Endothelial cell (in vitro differentiated cells): ENCODE data around the gene KCNK7. TPM values are rescaled to one million over a fixed set of nuclear protein-coding genes. Genes with fewer than 3 reads are reported as not detected.

Source experiments
- DNase-seq: peaks from one replicate; pipeline ENCODE4 v3.0.0; 2021; ENCODE audit warnings: low spot score
- H3K27ac Mint-ChIP-seq: one replicate; pipeline ENCODE4 v1.8.0; 2021; ENCODE audit warnings: mixed read lengths, inconsistent platforms; ENCODE audit not compliant: unreplicated experiment
- H3K27me3 Mint-ChIP-seq: one replicate; pipeline ENCODE4 v1.8.0; 2021; ENCODE audit warnings: mild to moderate bottlenecking, moderate library complexity, mixed read lengths, inconsistent platforms; ENCODE audit not compliant: unreplicated experiment
- H3K36me3 Mint-ChIP-seq: one replicate; pipeline ENCODE4 v1.8.0; 2021; ENCODE audit warnings: mild to moderate bottlenecking, low read depth, mixed read lengths, inconsistent platforms; ENCODE audit not compliant: unreplicated experiment
- H3K4me1 Mint-ChIP-seq: one replicate; pipeline ENCODE4 v1.8.0; 2021; ENCODE audit warnings: mild to moderate bottlenecking, mixed read lengths, inconsistent platforms; ENCODE audit not compliant: unreplicated experiment
- H3K4me3 Mint-ChIP-seq: one replicate; pipeline ENCODE4 v1.8.0; 2021; ENCODE audit warnings: mild to moderate bottlenecking, mixed read lengths, inconsistent platforms; ENCODE audit not compliant: unreplicated experiment
- H3K9me3 Mint-ChIP-seq: one replicate; pipeline ENCODE4 v1.8.0; 2021; ENCODE audit warnings: mixed read lengths, inconsistent platforms; ENCODE audit not compliant: unreplicated experiment
- total RNA-seq: library from RNA; stranded (reverse); fragmentation: NEBNext Ultra II Directional; extraction: Animal tissue kit (Norgen Biotek cat#: 25700); gene quantifications from one replicate; pipeline ENCODE4 v1.2.1, GENCODE V29; 2021; ENCODE audit not compliant: unreplicated experiment
- TF ChIP-seq, protein P1 (sequence below): fragments of 200-600 bp; sonication (generic); IDR thresholded peaks from one replicate; pipeline ENCODE4 v1.5.0; 2021; ENCODE audit warnings: antibody characterized with exemption; ENCODE audit not compliant: unreplicated experiment

The KCNK7 gene
- total RNA-seq, 1 donor from 2014 or later = 2.0 TPM

DNA sequence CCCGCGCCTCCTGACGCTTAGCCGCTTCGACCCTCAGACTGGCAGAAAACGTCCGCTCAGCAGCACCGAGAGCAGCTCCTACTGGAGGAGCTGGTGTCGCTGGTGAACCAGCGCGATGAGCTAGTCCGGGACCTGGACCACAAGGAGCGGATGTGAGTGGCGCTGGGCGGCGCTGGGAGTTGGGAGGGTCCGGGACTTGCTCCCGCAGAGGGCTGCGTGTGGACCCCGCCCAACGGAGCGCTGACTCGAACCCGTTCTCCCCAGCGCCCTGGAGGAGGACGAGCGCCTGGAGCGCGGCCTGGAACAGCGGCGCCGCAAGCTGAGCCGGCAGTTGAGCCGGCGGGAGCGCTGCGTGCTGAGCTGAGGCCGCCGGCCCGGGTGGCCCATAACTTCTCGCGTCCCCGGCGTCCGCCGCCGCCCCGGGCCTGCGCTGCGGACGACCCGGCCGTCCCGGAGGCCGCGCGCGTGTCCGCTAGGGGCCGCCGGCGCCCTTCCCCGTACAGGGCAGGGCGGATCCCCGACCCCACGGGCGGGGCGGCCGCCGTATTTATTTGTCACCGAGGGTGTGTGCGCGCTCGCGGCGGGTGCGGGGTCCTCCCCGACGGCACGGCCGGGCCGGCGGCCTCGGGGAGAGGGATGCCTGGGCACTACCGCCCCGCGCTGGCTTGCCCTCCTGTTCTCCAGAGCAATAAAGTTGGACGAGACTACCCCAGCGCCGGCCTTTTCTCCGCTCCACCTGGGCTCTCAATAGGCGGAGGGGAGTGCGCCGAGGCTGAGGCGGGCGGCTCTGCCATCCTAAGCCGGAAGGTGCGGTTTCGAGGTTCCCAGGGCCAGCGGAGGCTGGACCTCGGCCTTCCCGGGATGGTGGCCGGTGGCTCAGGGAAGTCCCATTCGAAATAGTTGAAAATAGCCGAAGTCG, 3.4 kb downstream of the KCNK7 start:
- peaks cover 4% of the 10 kb centered on the region for H3K4me1 Mint-ChIP-seq
- H3K9me3 Mint-ChIP-seq = no peaks in the 10 kb centered on the region
- H3K27me3 Mint-ChIP-seq = peaks cover 34% of the 10 kb centered on the region
- TF ChIP-seq, protein P1, sequence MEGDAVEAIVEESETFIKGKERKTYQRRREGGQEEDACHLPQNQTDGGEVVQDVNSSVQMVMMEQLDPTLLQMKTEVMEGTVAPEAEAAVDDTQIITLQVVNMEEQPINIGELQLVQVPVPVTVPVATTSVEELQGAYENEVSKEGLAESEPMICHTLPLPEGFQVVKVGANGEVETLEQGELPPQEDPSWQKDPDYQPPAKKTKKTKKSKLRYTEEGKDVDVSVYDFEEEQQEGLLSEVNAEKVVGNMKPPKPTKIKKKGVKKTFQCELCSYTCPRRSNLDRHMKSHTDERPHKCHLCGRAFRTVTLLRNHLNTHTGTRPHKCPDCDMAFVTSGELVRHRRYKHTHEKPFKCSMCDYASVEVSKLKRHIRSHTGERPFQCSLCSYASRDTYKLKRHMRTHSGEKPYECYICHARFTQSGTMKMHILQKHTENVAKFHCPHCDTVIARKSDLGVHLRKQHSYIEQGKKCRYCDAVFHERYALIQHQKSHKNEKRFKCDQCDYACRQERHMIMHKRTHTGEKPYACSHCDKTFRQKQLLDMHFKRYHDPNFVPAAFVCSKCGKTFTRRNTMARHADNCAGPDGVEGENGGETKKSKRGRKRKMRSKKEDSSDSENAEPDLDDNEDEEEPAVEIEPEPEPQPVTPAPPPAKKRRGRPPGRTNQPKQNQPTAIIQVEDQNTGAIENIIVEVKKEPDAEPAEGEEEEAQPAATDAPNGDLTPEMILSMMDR = no peak
- H3K27ac Mint-ChIP-seq = no peak overlapping the region
- peak; percentile 58 for DNase-seq
- peaks cover 6% of the 10 kb centered on the region for H3K36me3 Mint-ChIP-seq
- no peak overlapping the region for H3K4me3 Mint-ChIP-seq

DNA sequence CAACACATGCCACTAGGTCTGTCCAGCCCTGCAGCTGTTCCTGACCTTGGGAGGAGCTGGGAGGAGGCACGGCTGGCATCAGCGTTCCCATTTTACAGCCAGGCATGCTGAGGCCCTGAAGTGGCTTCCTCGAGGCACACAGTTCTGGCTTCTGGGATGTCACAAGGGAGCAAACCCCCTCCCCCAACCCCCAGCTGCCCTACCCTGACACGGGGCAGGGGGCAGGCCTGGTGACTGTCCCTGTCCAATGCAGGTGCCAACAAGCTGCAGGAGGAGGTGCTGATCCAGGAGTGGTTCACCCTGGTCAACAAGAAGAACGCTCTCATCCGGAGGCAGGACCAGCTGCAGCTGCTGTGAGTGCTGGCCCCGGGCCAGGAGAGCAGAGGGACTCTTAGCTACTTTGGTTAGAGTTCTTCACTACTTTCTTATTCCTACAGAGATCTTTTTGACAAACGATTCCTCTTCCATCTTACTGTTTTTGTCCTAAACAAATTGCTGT, 5.3 kb downstream of the KCNK7 start:
- TF ChIP-seq, protein P1 = no peak
- H3K4me3 Mint-ChIP-seq = no peak overlapping the region
- peaks cover 40% of the 10 kb centered on the region for H3K27me3 Mint-ChIP-seq
- no peaks in the 10 kb centered on the region for H3K4me1 Mint-ChIP-seq
- DNase-seq = no peak
- H3K36me3 Mint-ChIP-seq = peaks cover 12% of the 10 kb centered on the region
- peak overlapping the region; percentile 74 for H3K27ac Mint-ChIP-seq
- no peaks in the 10 kb centered on the region for H3K9me3 Mint-ChIP-seq

DNA sequence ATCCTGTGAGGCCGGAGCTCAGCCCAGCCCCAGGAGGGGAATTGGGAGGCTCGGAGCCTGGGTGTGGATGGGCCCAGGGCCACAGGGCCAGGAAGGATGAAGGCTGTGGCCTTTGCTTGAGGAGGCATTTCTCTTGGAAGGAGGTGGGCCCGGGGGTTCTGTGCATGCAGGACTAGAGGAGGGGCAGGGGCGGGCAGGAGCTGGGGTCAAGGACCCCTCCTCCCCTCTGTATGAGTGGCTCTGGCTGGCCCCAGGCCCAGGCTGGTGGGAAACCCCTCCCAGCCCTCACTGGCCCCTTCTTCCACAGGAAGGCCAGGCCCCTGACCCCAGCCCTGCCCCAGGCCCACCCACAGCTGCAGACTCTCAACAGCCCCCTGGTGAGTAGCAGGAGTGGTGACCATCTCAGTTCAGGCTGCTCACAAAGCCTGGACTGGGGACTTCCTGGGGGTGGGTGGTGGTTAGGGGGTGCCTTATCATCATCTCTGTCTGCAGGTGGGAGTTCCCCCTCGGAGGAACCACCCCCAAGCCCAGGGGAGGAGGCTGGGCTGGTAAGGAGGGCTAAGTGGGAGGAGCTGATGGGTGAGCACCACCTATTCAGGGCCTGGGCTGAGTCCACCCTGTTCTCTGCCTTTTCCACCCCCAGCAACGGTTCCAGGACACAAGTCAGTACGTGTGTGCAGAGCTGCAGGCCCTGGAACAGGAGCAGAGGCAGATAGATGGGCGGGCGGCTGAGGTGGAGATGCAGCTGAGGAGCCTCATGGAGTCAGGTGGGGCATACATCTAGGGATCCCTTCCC, 6.0 kb downstream of the KCNK7 start:
- TF ChIP-seq, protein P1 = no peak
- DNase-seq = no peak
- Mint-ChIP-seq H3K9me3 (no peaks in the 10 kb centered on the region), H3K27me3 (peaks cover 36% of the 10 kb centered on the region), H3K27ac (no peak overlapping the region), H3K4me1 (no peaks in the 10 kb centered on the region), H3K4me3 (no peak overlapping the region), H3K36me3 (peaks cover 9% of the 10 kb centered on the region)

DNA sequence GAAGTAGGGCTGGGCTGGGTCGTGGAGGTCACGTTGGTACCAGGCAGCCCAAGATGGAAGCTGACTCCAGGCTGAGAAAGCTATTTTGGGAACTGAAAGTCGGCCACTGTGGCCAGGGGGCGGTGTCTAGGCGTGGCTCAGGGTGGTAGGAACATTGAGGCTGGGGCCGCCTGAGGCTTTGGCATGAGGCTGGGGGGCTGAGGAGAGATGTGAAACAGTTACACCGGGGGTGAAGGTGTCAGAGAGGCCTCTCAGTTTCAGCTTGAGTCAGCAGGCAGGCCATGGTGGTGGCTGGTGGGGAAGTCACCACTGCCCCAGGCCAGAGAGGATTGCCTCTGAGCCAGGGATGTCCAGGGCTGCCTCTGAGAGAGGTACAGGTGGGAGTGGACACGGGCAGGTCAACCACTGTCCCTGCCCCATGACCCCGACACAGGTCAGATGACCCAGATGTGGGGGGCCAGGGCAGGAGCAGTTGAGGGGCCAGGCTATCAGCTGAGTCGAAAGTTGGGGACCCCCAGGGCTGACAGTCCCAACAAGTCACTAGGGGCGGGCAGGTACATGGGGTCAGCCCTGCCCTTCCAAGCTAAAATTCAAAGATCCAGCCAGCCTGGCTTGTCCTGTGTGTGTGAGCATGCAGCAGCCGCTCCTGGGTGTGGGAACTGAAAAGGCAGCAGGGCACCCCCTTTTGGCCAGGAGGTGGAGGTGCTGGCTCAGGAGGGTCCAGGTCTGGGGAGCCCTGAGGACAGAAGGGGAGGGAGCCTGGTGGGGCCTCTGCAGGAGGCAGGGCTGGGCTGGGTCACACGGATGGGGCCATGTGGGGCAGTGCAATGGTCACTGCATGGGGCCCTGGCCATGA, 7.2 kb downstream of the KCNK7 start:
- TF ChIP-seq, protein P1 = peak; percentile 57
- Mint-ChIP-seq H3K4me3 (no peak overlapping the region), H3K36me3 (peaks cover 9% of the 10 kb centered on the region), H3K27ac (peak overlapping the region; percentile 48), H3K4me1 (peaks cover 2% of the 10 kb centered on the region), H3K9me3 (no peaks in the 10 kb centered on the region), H3K27me3 (peaks cover 37% of the 10 kb centered on the region)
- DNase-seq = peak; percentile 70
